HCT116 (cell line): Measurements from ENCODE around the gene TBXA2R. TPM values are rescaled to one million over a fixed set of nuclear protein-coding genes. Genes with fewer than 3 reads are reported as not detected.
"Not testable (repeated sequence)": the region's sequence is repeated elsewhere in the genome, so short reads cannot be mapped to it uniquely, and the experiment has no call there.

Experiments
- ATAC-seq: fragments of 200-7000 bp; cut with Tn5 transposase; 2 replicates; pipeline ENCODE4 v1.9.1; 2020; ENCODE audit warnings: mild to moderate bottlenecking, moderate library complexity
- BruUV-seq: library from RNA; stranded (reverse); fragments of 400-500 nt; replicated peaks from 2 replicates; lab custom pipeline; 2021; lab: Mats Ljungman, UMichigan
- CTCF ChIA-PET: fragments of 300-600 bp; sonication (Branson Sonifier 250); formaldehyde crosslinking; loops from one replicate; lab custom pipeline; 2021; ENCODE audit warnings: antibody characterized with exemption; lab: Charles Lee
- POLR2A ChIA-PET: fragments of 300-600, 350-600 bp; sonication (Branson Sonifier 250); formaldehyde crosslinking; loops from one replicate; lab custom pipeline; 2021; ENCODE audit warnings: antibody characterized with exemption; lab: Charles Lee
- RAD21 ChIA-PET, 2 experiments: fragments of 300-600 bp; sonication (Branson Sonifier 250); formaldehyde crosslinking; loops; one replicate each; lab custom pipeline; 2023; ENCODE audit warnings: low total read pairs in 2 of 2; ENCODE audit not compliant: uncharacterized antibody in 2 of 2, unreplicated experiment in 2 of 2, low non-redundant PET in 1 of 2; lab: Charles Lee
- DNase-seq: peaks from one replicate; pipeline ENCODE4 v3.0.0-alpha.2; 2010; ENCODE audit warnings: low read depth, low spot score
- H2AFZ ChIP-seq: fragments of 200-600 bp; shearing (Covaris generic), sonication (generic); 2 replicates; pipeline ENCODE4 v1.6.1; 2017; ENCODE audit warnings: low read depth, mixed run types, mixed read lengths, antibody characterized with exemption, low read length; ENCODE audit not compliant: poor library complexity, severe bottlenecking
- H3K27ac ChIP-seq: 2 replicates; pipeline ENCODE4 v1.5.1; 2012; ENCODE audit warnings: low read depth, low read length
- H3K27me3 ChIP-seq: fragments of 200-600 bp; sonication (generic); 2 replicates; pipeline ENCODE4 v1.6.1; 2016; ENCODE audit warnings: mixed run types, low read length, mixed read lengths; ENCODE audit not compliant: insufficient read depth
- H3K36me3 ChIP-seq, 2 experiments: fragments of 200-500 bp in 1 of 2; fragments of 200-600 bp in 1 of 2; sonication (Bioruptor generic) in 1 of 2; sonication (generic) in 1 of 2; 2 replicates each; pipeline versions ENCODE4 v1.5.1 to v1.6.1; 2014 to 2016; ENCODE audit warnings: low read length in 2 of 2, inconsistent platforms in 1 of 2, mixed read lengths in 1 of 2, mixed run types in 1 of 2; ENCODE audit not compliant: insufficient read depth in 2 of 2, control insufficient read depth in 1 of 2
- H3K4me1 ChIP-seq, 2 experiments: fragments of 200-600 bp in 1 of 2; sonication (generic) in 1 of 2; 2 replicates each; pipeline versions ENCODE4 v1.5.1 to v1.6.1; 2012 to 2017; ENCODE audit warnings: low read length in 2 of 2, inconsistent platforms in 1 of 2, mild to moderate bottlenecking in 1 of 2, mixed read lengths in 1 of 2, mixed run types in 1 of 2, moderate library complexity in 1 of 2; ENCODE audit not compliant: insufficient read depth in 2 of 2, control insufficient read depth in 1 of 2
- H3K4me2 ChIP-seq: fragments of 200-600 bp; sonication (generic); 2 replicates; pipeline ENCODE4 v1.6.1; 2017; ENCODE audit warnings: mixed run types, low read length, mixed read lengths
- H3K4me3 ChIP-seq, 2 experiments: fragments of 200-600 bp in 1 of 2; sonication (generic) in 1 of 2; replicated peaks in 1 of 2; 2 replicates each; pipeline ENCODE4 v1.5.1; 2011 to 2016; ENCODE audit warnings: low read length in 2 of 2, control low read depth in 1 of 2, low read depth in 1 of 2, mild to moderate bottlenecking in 1 of 2, mixed read lengths in 1 of 2, mixed run types in 1 of 2
- H3K79me2 ChIP-seq: fragments of 200-600 bp; sonication (generic); 2 replicates; pipeline ENCODE4 v1.6.1; 2017; ENCODE audit warnings: mild to moderate bottlenecking, mixed run types, low read length, moderate library complexity, mixed read lengths; ENCODE audit not compliant: insufficient read depth
- H3K9ac ChIP-seq: fragments of 200-600 bp; sonication (generic); 2 replicates; pipeline ENCODE4 v1.6.1; 2016; ENCODE audit warnings: low read length, mixed read lengths
- H3K9me2 ChIP-seq: fragments of 200-600 bp; sonication (generic), shearing (Covaris generic); 2 replicates; pipeline ENCODE4 v1.6.1; 2017; ENCODE audit warnings: mixed run types, mild to moderate bottlenecking, moderate library complexity; ENCODE audit not compliant: insufficient read depth
- H3K9me3 ChIP-seq, 2 experiments: fragments of 200-500 bp in 1 of 2; fragments of 200-600 bp in 1 of 2; sonication (Bioruptor generic) in 1 of 2; sonication (generic) in 1 of 2; 2 replicates each; pipeline ENCODE4 v1.6.1; 2014 to 2017; ENCODE audit warnings: low read length in 2 of 2, mixed read lengths in 2 of 2, inconsistent platforms in 1 of 2, low read depth in 1 of 2, mild to moderate bottlenecking in 1 of 2, mixed run types in 1 of 2, moderate library complexity in 1 of 2; ENCODE audit not compliant: control insufficient read depth in 1 of 2, insufficient read depth in 1 of 2
- H4K20me1 ChIP-seq: fragments of 200-600 bp; sonication (generic), shearing (Covaris generic); 2 replicates; pipeline ENCODE4 v1.6.1; 2017; ENCODE audit warnings: mixed run types, mild to moderate bottlenecking, moderate library complexity; ENCODE audit not compliant: insufficient read depth
- ATF3 ChIP-seq: IDR thresholded peaks from 2 replicates; pipeline ENCODE4 v1.6.1; 2012
- CBX3 ChIP-seq: IDR thresholded peaks from 2 replicates; pipeline ENCODE4 v1.6.1; 2012; ENCODE audit warnings: low read depth
- EZH2phosphoT487 ChIP-seq: fragments of 200-600 bp; IDR thresholded peaks from 2 replicates; pipeline ENCODE4 v1.6.1; 2018; ENCODE audit warnings: antibody characterized with exemption, borderline replicate concordance
- FOSL1 ChIP-seq: IDR thresholded peaks from 2 replicates; pipeline ENCODE4 v1.6.1; 2012; ENCODE audit warnings: low read depth
- JUND ChIP-seq: IDR thresholded peaks from 2 replicates; pipeline ENCODE4 v1.6.1; 2012
- MAX ChIP-seq: IDR thresholded peaks from 2 replicates; pipeline ENCODE4 v1.6.1; 2012
- POLR2A ChIP-seq: IDR thresholded peaks from 2 replicates; pipeline ENCODE4 v1.7.0; 2011; ENCODE audit warnings: borderline replicate concordance; ENCODE audit not compliant: insufficient read depth, insufficient read length; ENCODE audit errors: extremely low read depth
- POLR2AphosphoS5 ChIP-seq: IDR thresholded peaks from 2 replicates; pipeline ENCODE4 v1.6.1; 2011; ENCODE audit warnings: mild to moderate bottlenecking, low read depth, low read length, moderate library complexity
- RAD21 ChIP-seq: IDR thresholded peaks from 2 replicates; pipeline ENCODE4 v1.6.1; 2012; ENCODE audit warnings: low read depth, mild to moderate bottlenecking
- REST ChIP-seq: IDR thresholded peaks from 2 replicates; pipeline ENCODE4 v1.6.1; 2012; ENCODE audit warnings: low read depth
- SIN3A ChIP-seq: IDR thresholded peaks from 2 replicates; pipeline ENCODE4 v1.6.1; 2012; ENCODE audit warnings: low read depth
- SP1 ChIP-seq: IDR thresholded peaks from 2 replicates; pipeline ENCODE4 v1.6.1; 2012; ENCODE audit warnings: low read depth
- SRF ChIP-seq: IDR thresholded peaks from 2 replicates; pipeline ENCODE4 v1.6.1; 2012; ENCODE audit warnings: low read depth
- TCF7L2 ChIP-seq: IDR thresholded peaks from 2 replicates; pipeline ENCODE4 v1.7.0; 2011; ENCODE audit warnings: borderline replicate concordance, inconsistent platforms; ENCODE audit not compliant: insufficient read depth, insufficient read length; ENCODE audit errors: extremely low read depth
- YY1 ChIP-seq: IDR thresholded peaks from 2 replicates; pipeline ENCODE4 v1.6.1; 2011; ENCODE audit warnings: low read length, low read depth, moderate library complexity, mild to moderate bottlenecking; ENCODE audit not compliant: insufficient replicate concordance; ENCODE audit errors: extremely low read depth
- ZFX ChIP-seq: fragments of 450-650 bp; IDR thresholded peaks from 2 replicates; pipeline ENCODE4 v1.6.1; 2017
- ZNF274 ChIP-seq: fragments of 200-500 bp; sonication (Bioruptor generic); IDR thresholded peaks from 2 replicates; pipeline ENCODE4 v1.6.1; 2014; ENCODE audit warnings: mild to moderate bottlenecking, low read depth, low read length, inconsistent platforms
- intact Hi-C: fragments of 100-400 bp; cut with micrococcal nuclease; formaldehyde crosslinking; loops from 2 replicates; pipeline ENCODE4 v1.10.0; 2022
- total RNA-seq: library from RNA; stranded (reverse); gene quantifications from one replicate; pipeline ENCODE4 v1.2.1, GENCODE V29; 2021; ENCODE audit not compliant: unreplicated experiment

The TBXA2R gene
- total RNA-seq, 1 experiment from 2014 or later: 2.3 TPM

- TF ChIP-seq SP1: no peak
- no peak for TF ChIP-seq ZNF274
- TF ChIP-seq YY1: no peak
- no peak for TF ChIP-seq FOSL1
- no peak for TF ChIP-seq REST
- TF ChIP-seq POLR2A: no peak
- TF ChIP-seq CBX3: no peak
- no peak for TF ChIP-seq RAD21
- no peak for TF ChIP-seq TCF7L2
- TF ChIP-seq ZFX: no peak
- TF ChIP-seq SIN3A: no peak
- TF ChIP-seq POLR2AphosphoS5: no peak
- no peak for TF ChIP-seq ATF3
- no peak for TF ChIP-seq EZH2phosphoT487
- no peak for TF ChIP-seq SRF
- no peak for TF ChIP-seq MAX
- TF ChIP-seq JUND: no peak
- Histone ChIP-seq H3K4me3 (no peak overlapping the region), H2AFZ (no peak overlapping the region), H3K9ac (no peak overlapping the region), H3K9me2 (no peaks in the 10 kb centered on the region), H3K4me1 (peaks cover 0 to 9% of the 10 kb centered on the region in 2 experiments; a peak in 2 of 4 replicates), H3K9me3 (no peaks in the 10 kb centered on the region), H3K27ac (no peak overlapping the region), H3K79me2 (peaks cover 3% of the 10 kb centered on the region), H3K4me2 (no peak overlapping the region), H3K36me3 (no peaks in the 10 kb centered on the region; a peak in 1 of 4 replicates), H4K20me1 (peaks cover under 1% of the 10 kb centered on the region; the same call in 1 of the 2 replicates), H3K27me3 (no peaks in the 10 kb centered on the region)
- no TSS peak for BruUV-seq
- ChIA-PET POLR2A (no interaction called here), CTCF (interaction anchor here (0.9 kb wide), 1 partner anchor 190 kb away, joined by 4 read pairs; no protein-coding TSS in a partner anchor), RAD21 (no interaction called here)
- DNase-seq (no peak), ATAC-seq (no peak)
- intact Hi-C loops: no loop called here
These were observed 24.6 kb upstream of the TBXA2R start for GRCh38 chr19:3631053-3631861.

GRCh38 chr19:3628766-3629165, 22.1 kb upstream of the TBXA2R start:
- H3K4me3 ChIP-seq, H3K9me3 ChIP-seq, H3K36me3 ChIP-seq, DNase-seq, H4K20me1 ChIP-seq, H2AFZ ChIP-seq, CTCF ChIA-PET, H3K27ac ChIP-seq, H3K4me2 ChIP-seq, BruUV-seq, H3K9me2 ChIP-seq, H3K9ac ChIP-seq, H3K27me3 ChIP-seq, POLR2A ChIA-PET, ATAC-seq, RAD21 ChIA-PET: not testable (repeated sequence)
- intact Hi-C loops: loop anchor here (5.0 kb wide), 1 partner anchor 81 kb away; no protein-coding TSS in a partner anchor
- H3K79me2 ChIP-seq: peaks cover 28% of the 10 kb centered on the region
- peaks cover 7 to 21% of the 10 kb centered on the region in 2 experiments; a peak in 3 of 4 replicates for H3K4me1 ChIP-seq
